NT2/D1 (cell line): ENCODE results near the gene FAF1.

ENCODE experiments used
- SUZ12 ChIP-seq: IDR thresholded peaks from 2 replicates; pipeline ENCODE4 v1.6.1; 2011; ENCODE audit not compliant: insufficient read length, insufficient read depth; ENCODE audit errors: extremely low read depth
- YY1 ChIP-seq: IDR thresholded peaks from 2 replicates; pipeline ENCODE4 v1.6.1; 2011; ENCODE audit not compliant: insufficient read length, insufficient read depth

- TF ChIP-seq YY1 (no peak), SUZ12 (no peak)
These were observed 300.9 kb downstream of the FAF1 start for GRCh38 chr1:50659107-50659662.
